H9 (cell line): Measurements from ENCODE around the gene SLC7A1. TPM values are rescaled to one million over a fixed set of nuclear protein-coding genes. Genes with fewer than 3 reads are reported as not detected.

Experiments used
- DNase-seq: peaks from one replicate; pipeline ENCODE4 v3.0.0-alpha.2; 2017
- H2AFZ ChIP-seq: one replicate; pipeline ENCODE4 v1.6.1; 2013; ENCODE audit warnings: mild to moderate bottlenecking, low read length, control low read depth, moderate library complexity
- H2AK5ac ChIP-seq: 2 replicates; pipeline ENCODE4 v1.6.1; 2013; ENCODE audit warnings: low read length, control low read depth, mixed read lengths; ENCODE audit not compliant: insufficient read length
- H2BK120ac ChIP-seq: one replicate; pipeline ENCODE4 v1.6.1; 2013; ENCODE audit warnings: low read depth, mild to moderate bottlenecking, low read length, control low read depth, inconsistent platforms; ENCODE audit not compliant: poor library complexity, severe bottlenecking
- H2BK12ac ChIP-seq: 2 replicates; pipeline ENCODE4 v1.6.1; 2013; ENCODE audit warnings: low read length, control low read depth, mixed read lengths, low read depth; ENCODE audit not compliant: insufficient read length
- H2BK15ac ChIP-seq: 2 replicates; pipeline ENCODE4 v1.6.1; 2013; ENCODE audit warnings: low read depth, low read length, control low read depth
- H2BK20ac ChIP-seq: one replicate; pipeline ENCODE4 v1.6.1; 2013; ENCODE audit warnings: low read depth, mild to moderate bottlenecking, low read length, control low read depth, inconsistent platforms; ENCODE audit not compliant: poor library complexity, severe bottlenecking
- H2BK5ac ChIP-seq: 2 replicates; pipeline ENCODE4 v1.6.1; 2013; ENCODE audit warnings: low read length, control low read depth, mixed read lengths; ENCODE audit not compliant: insufficient read length
- H3K14ac ChIP-seq: 2 replicates; pipeline ENCODE4 v1.6.1; 2013; ENCODE audit warnings: low read length, control low read depth; ENCODE audit not compliant: insufficient read depth
- H3K18ac ChIP-seq: 2 replicates; pipeline ENCODE4 v1.6.1; 2013; ENCODE audit warnings: low read depth, mild to moderate bottlenecking, mixed read lengths, low read length, control low read depth; ENCODE audit not compliant: insufficient read length
- H3K23ac ChIP-seq: 2 replicates; pipeline ENCODE4 v1.6.1; 2013; ENCODE audit warnings: low read length, control low read depth, mixed read lengths, low read depth; ENCODE audit not compliant: insufficient read length
- H3K23me2 ChIP-seq: 2 replicates; pipeline ENCODE4 v1.6.1; 2013; ENCODE audit warnings: low read depth, mild to moderate bottlenecking, mixed read lengths, low read length, control low read depth; ENCODE audit not compliant: insufficient read length, poor library complexity, severe bottlenecking
- H3K27ac ChIP-seq: 2 replicates; pipeline ENCODE4 v1.5.1; 2013; ENCODE audit warnings: low read length, control low read depth, mixed read lengths, low read depth; ENCODE audit not compliant: insufficient read length
- H3K27me3 ChIP-seq: 2 replicates; pipeline ENCODE4 v1.6.1; 2013; ENCODE audit warnings: low read length, control low read depth, inconsistent platforms; ENCODE audit not compliant: insufficient read depth
- H3K4ac ChIP-seq: 2 replicates; pipeline ENCODE4 v1.6.1; 2013; ENCODE audit warnings: low read depth, mild to moderate bottlenecking, control low read depth, inconsistent platforms, low read length, moderate library complexity
- H3K4me1 ChIP-seq: 2 replicates; pipeline ENCODE4 v1.6.1; 2013; ENCODE audit warnings: low read length, control low read depth, inconsistent platforms; ENCODE audit not compliant: insufficient read depth
- H3K4me2 ChIP-seq: 2 replicates; pipeline ENCODE4 v1.6.1; 2013; ENCODE audit warnings: low read length, control low read depth, mixed read lengths; ENCODE audit not compliant: insufficient read length, insufficient read depth
- H3K56ac ChIP-seq: 2 replicates; pipeline ENCODE4 v1.6.1; 2013; ENCODE audit warnings: low read depth, mild to moderate bottlenecking, mixed read lengths, low read length, control low read depth; ENCODE audit not compliant: insufficient read length
- H3K79me1 ChIP-seq: 2 replicates; pipeline ENCODE4 v1.6.1; 2013; ENCODE audit warnings: low read depth, mild to moderate bottlenecking, moderate library complexity, low read length, control low read depth, inconsistent platforms; ENCODE audit not compliant: insufficient read depth, poor library complexity, severe bottlenecking
- H3K79me2 ChIP-seq: 2 replicates; pipeline ENCODE4 v1.6.1; 2013; ENCODE audit warnings: low read length, control low read depth, inconsistent platforms; ENCODE audit not compliant: insufficient read depth
- H3K9ac ChIP-seq: 2 replicates; pipeline ENCODE4 v1.6.1; 2013; ENCODE audit warnings: low read length, control low read depth, mixed read lengths; ENCODE audit not compliant: insufficient read length; ENCODE audit errors: extremely low read depth
- H3K9me3 ChIP-seq: one replicate; pipeline ENCODE4 v1.6.1; 2013; ENCODE audit warnings: low read depth, low read length, inconsistent platforms; ENCODE audit not compliant: control insufficient read depth
- H3T11ph ChIP-seq: one replicate; pipeline ENCODE4 v1.6.1; 2013; ENCODE audit warnings: mild to moderate bottlenecking, low read length, control low read depth, inconsistent platforms
- H4K20me1 ChIP-seq: one replicate; pipeline ENCODE4 v1.6.1; 2013; ENCODE audit not compliant: control insufficient read depth, insufficient read length, insufficient read depth
- H4K5ac ChIP-seq: 2 replicates; pipeline ENCODE4 v1.6.1; 2013; ENCODE audit warnings: low read depth, mild to moderate bottlenecking, mixed read lengths, low read length, control low read depth; ENCODE audit not compliant: insufficient read length
- H4K8ac ChIP-seq: replicated peaks from 2 replicates; pipeline ENCODE4 v1.6.1; 2013; ENCODE audit warnings: low read length, control low read depth, mixed read lengths, low read depth; ENCODE audit not compliant: insufficient read length
- H4K91ac ChIP-seq: 2 replicates; pipeline ENCODE4 v1.6.1; 2013; ENCODE audit warnings: low read depth, mild to moderate bottlenecking, moderate library complexity, mixed read lengths, low read length, control low read depth; ENCODE audit not compliant: insufficient read length
- H3K27ac Mint-ChIP-seq, 3 experiments: 2 replicates in 2 of 3; 3 replicates in 1 of 3; pipeline ENCODE4 v1.8.0; 2020 to 2021; ENCODE audit warnings: mixed read lengths in 3 of 3, mild to moderate bottlenecking in 1 of 3, moderate library complexity in 1 of 3
- H3K27me3 Mint-ChIP-seq: 2 replicates; pipeline ENCODE4 v1.8.0; 2021; ENCODE audit warnings: low read depth, mild to moderate bottlenecking, moderate library complexity, mixed read lengths
- H3K36me3 Mint-ChIP-seq, 3 experiments: 2 replicates in 2 of 3; 3 replicates in 1 of 3; pipeline ENCODE4 v1.8.0; 2020 to 2021; ENCODE audit warnings: low read depth in 3 of 3, mixed read lengths in 3 of 3; ENCODE audit not compliant: insufficient read depth in 1 of 3
- H3K4me1 Mint-ChIP-seq, 2 experiments: 2 replicates each; pipeline ENCODE4 v1.8.0; 2020; ENCODE audit warnings: mixed read lengths in 2 of 2
- H3K4me3 Mint-ChIP-seq, 2 experiments: 2 replicates in 1 of 2; 3 replicates in 1 of 2; pipeline ENCODE4 v1.8.0; 2020 to 2021; ENCODE audit warnings: mild to moderate bottlenecking in 2 of 2, mixed read lengths in 2 of 2, moderate library complexity in 1 of 2
- H3K9me3 Mint-ChIP-seq, 2 experiments: 2 replicates in 1 of 2; 3 replicates in 1 of 2; pipeline ENCODE4 v1.8.0; 2020; ENCODE audit warnings: mild to moderate bottlenecking in 2 of 2, mixed read lengths in 2 of 2, moderate library complexity in 1 of 2
- WGBS: extraction: QIAGEN DNeasy Blood & Tissue Kit; methylation state at CpG from one replicate; pipeline ENCODE4 v1.1.7; 2013; ENCODE audit warnings: missing lambda C conversion rate, low lambda C conversion rate, mixed read lengths; ENCODE audit not compliant: insufficient read length; ENCODE audit errors: extremely low coverage; 5-methylcytosine and 5-hydroxymethylcytosine counted together
- total RNA-seq: library from RNA; stranded (reverse); gene quantifications from 2 replicates; pipeline ENCODE4 v1.2.1, GENCODE V29; 2021
- TF ChIP-seq, protein P1 (sequence below): fragments of 200-600 bp; sonication (generic); conservative IDR thresholded peaks from 3 replicates; pipeline ENCODE4 v1.8.0; 2021; ENCODE audit warnings: antibody characterized with exemption, mild to moderate bottlenecking

SLC7A1 gene
- total RNA-seq, 1 experiment from 2014 or later = 109 TPM

DNA sequence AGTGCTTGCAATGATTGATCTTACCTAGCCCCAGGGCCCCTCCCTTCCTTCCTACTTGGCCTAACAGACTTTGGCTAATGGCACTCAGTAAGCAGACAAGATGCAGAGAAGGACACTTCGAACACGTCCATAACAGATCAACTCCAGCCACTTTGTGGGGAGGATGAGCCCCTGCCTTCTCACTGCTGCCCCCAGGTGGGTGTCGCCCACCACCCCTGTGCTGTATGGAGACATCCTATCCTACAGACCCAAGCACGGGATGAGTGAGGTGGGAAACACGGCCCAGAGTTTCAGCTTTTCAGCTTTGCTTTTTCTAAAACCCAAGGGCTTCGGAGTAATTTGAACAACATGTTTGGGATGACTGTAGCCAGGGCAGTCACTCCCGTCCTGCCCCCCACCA is 5.5 kb downstream of the SLC7A1 start:
- H3K36me3 Mint-ChIP-seq = peaks cover 9 to 22% (median 9%) of the 10 kb centered on the region in 3 experiments; a peak in 6 of 7 replicates
- H3K79me1 ChIP-seq = peaks cover 3% of the 10 kb centered on the region
- H3K9ac ChIP-seq = no peak overlapping the region
- no peak overlapping the region for H3K23ac ChIP-seq
- no peak overlapping the region for H2BK15ac ChIP-seq
- no peaks in the 10 kb centered on the region for H3K27me3 Mint-ChIP-seq
- no peak overlapping the region for H2BK20ac ChIP-seq
- no peak overlapping the region for H2AK5ac ChIP-seq
- WGBS = no CpG with 5 or more reads among the region's 7 CpGs
- no peaks in the 10 kb centered on the region for H3K9me3 ChIP-seq
- no peaks in the 10 kb centered on the region for H4K20me1 ChIP-seq
- H4K5ac ChIP-seq = no peak overlapping the region
- no peak overlapping the region for H4K91ac ChIP-seq
- no peak overlapping the region for H2BK12ac ChIP-seq
- no peaks in the 10 kb centered on the region for H3K9me3 Mint-ChIP-seq
- peaks cover 7% of the 10 kb centered on the region for H3K23me2 ChIP-seq
- no peak overlapping the region for H3K4ac ChIP-seq
- no peak overlapping the region for H3K4me2 ChIP-seq
- no peak overlapping the region for H2AFZ ChIP-seq
- no peak overlapping the region for H3K27ac ChIP-seq
- no peak overlapping the region for H2BK120ac ChIP-seq
- TF ChIP-seq, protein P1, sequence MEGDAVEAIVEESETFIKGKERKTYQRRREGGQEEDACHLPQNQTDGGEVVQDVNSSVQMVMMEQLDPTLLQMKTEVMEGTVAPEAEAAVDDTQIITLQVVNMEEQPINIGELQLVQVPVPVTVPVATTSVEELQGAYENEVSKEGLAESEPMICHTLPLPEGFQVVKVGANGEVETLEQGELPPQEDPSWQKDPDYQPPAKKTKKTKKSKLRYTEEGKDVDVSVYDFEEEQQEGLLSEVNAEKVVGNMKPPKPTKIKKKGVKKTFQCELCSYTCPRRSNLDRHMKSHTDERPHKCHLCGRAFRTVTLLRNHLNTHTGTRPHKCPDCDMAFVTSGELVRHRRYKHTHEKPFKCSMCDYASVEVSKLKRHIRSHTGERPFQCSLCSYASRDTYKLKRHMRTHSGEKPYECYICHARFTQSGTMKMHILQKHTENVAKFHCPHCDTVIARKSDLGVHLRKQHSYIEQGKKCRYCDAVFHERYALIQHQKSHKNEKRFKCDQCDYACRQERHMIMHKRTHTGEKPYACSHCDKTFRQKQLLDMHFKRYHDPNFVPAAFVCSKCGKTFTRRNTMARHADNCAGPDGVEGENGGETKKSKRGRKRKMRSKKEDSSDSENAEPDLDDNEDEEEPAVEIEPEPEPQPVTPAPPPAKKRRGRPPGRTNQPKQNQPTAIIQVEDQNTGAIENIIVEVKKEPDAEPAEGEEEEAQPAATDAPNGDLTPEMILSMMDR = peak; percentile 61
- H3K4me1 Mint-ChIP-seq = peaks cover 70 to 79% of the 10 kb centered on the region in 2 experiments
- no peak overlapping the region for H4K8ac ChIP-seq
- DNase-seq = peak; percentile 61
- no peak overlapping the region for H2BK5ac ChIP-seq
- H3K79me2 ChIP-seq = peaks cover 84% of the 10 kb centered on the region
- H3K27ac Mint-ChIP-seq = peak overlapping the region; percentile 14 to 95 (median 75); a peak in 5 of 7 replicates
- peak overlapping the region in 1 of 2 experiments; percentile 41; a peak in 3 of 5 replicates for H3K4me3 Mint-ChIP-seq
- H3K4me1 ChIP-seq = peaks cover 8% of the 10 kb centered on the region; the same call in 1 of the 2 replicates
- no peak overlapping the region for H3K18ac ChIP-seq
- H3K14ac ChIP-seq = no peak overlapping the region
- no peak overlapping the region for H3K56ac ChIP-seq
- no peak overlapping the region for H3T11ph ChIP-seq
- H3K27me3 ChIP-seq = no peaks in the 10 kb centered on the region
